ENCODE data around the gene EXOC7.

EXOC7 gene

DNA sequence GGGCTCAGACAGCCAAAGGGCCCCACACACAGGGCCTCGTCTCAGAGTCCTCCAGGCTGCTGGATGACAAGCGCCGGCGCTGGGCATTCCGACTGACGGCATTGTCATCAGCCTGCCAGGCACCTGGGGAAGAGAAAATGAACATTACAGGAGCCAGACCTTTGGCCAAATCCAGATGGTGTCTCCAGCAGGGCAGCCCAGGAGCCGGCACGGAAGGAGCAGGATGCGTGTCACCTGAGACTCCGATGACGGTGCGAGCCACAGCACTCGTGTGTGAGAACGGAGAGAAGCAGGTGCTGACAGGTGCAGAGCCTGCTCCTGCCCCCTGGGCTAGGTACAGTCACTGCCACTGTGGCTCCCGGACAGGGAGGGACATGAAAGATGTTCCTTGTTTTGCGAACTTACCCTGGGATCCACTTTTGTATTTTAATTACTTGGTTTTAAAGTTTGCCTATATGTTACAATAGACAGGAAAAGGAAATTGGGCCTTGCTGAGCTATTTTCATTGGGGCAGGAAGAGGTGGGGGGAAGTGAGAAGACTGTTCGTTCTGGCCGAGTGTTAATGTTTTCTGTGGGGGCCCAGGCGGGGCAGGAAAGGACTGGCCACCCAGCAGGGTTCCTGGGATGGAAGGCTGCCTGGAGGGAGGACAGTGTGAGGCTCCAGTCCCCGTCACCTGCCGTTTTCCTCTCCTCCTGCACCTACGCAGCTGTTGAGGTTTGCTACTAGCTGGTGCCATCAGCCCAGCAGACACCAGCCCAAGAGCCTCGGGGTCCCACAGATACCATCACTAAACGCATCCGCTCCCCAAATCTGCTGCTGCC, 41.9 kb upstream of the EXOC7 start:
- no peaks in the 10 kb centered on the region for H3K36me3 ChIP-seq (ENCODE audit: control insufficient read depth, insufficient read depth, low read length, severe bottlenecking)
- no peaks in the 10 kb centered on the region for H3K9me3 ChIP-seq (ENCODE audit: control insufficient read depth, low read length)
- no peak overlapping the region for H3K4me3 ChIP-seq (ENCODE audit: low read length)
- peaks cover 23% of the 10 kb centered on the region for H3K27me3 ChIP-seq (replicated peaks; ENCODE audit: control insufficient read depth, insufficient read depth, low read length)
- no peak overlapping the region for H3K9ac ChIP-seq (ENCODE audit: low read length)
- H3K4me1 ChIP-seq (ENCODE audit: control insufficient read depth, insufficient read depth, low read length) = peaks cover 8% of the 10 kb centered on the region
- DNase-seq (ENCODE audit: low read depth) = no peak

DNA sequence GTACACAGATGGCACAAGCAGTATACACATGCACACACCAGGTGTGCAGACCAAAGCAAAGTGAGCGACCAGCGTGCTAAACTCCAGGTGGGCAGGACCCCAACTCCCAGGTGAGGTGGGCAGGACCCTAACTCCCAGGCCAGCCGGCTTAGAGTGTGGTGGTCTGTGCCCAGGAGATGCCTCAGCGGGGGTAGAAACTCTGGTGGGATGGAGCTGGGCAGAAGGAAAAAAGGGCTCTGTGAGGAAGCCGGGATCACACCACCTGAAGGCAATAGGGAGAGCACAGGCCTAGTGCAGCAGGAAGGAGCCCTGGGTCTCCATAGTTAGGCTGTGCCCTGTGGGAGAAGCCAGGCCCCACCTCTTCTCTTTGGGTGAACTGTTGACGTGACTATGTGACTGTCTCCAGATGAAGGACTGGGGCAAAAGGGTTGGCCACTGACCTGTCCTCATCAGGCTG, 39.0 kb upstream of the EXOC7 start:
- peaks cover 50% of the 10 kb centered on the region for H3K27me3 ChIP-seq (replicated peaks; ENCODE audit: control insufficient read depth, insufficient read depth, low read length)
- H3K4me1 ChIP-seq (ENCODE audit: control insufficient read depth, insufficient read depth, low read length) = peaks cover 11% of the 10 kb centered on the region
- no peak overlapping the region for H3K9ac ChIP-seq (ENCODE audit: low read length)
- no peak overlapping the region for H3K4me3 ChIP-seq (ENCODE audit: low read length)
- H3K36me3 ChIP-seq (ENCODE audit: control insufficient read depth, insufficient read depth, low read length, severe bottlenecking) = no peaks in the 10 kb centered on the region
- DNase-seq (ENCODE audit: low read depth) = no peak
- H3K9me3 ChIP-seq (ENCODE audit: control insufficient read depth, low read length) = no peaks in the 10 kb centered on the region

DNA sequence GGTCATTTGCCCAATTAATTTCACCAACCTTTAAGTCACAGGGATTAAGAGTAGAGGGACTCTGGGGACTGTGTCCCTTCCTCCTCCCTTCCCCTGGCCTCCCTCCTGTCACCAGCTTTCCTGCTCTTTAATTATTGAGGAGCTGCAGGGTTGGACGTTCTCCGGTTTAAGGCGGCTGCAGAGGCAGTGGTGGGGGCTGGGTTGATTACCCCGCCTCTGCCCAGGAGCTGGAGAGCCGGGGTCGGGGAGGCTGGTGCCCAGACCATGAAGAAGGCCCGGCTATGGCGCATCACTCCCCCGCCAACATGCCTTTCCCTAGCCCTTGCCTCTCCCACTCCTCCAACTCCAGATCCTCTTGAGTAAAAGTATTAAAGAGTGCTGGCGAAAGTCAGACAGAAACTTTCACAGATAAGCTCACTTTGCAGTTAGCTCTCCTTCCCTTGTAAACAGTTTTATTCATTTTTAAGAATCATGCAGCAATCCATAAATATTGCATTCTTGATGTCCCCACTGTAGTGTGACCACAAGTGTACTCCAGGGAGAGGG, 38.5 kb upstream of the EXOC7 start:
- H3K4me1 ChIP-seq (ENCODE audit: control insufficient read depth, insufficient read depth, low read length) = peaks cover 11% of the 10 kb centered on the region
- peaks cover 53% of the 10 kb centered on the region for H3K27me3 ChIP-seq (replicated peaks; ENCODE audit: control insufficient read depth, insufficient read depth, low read length)
- DNase-seq (ENCODE audit: low read depth) = no peak
- H3K4me3 ChIP-seq (ENCODE audit: low read length) = no peak overlapping the region
- no peaks in the 10 kb centered on the region for H3K36me3 ChIP-seq (ENCODE audit: control insufficient read depth, insufficient read depth, low read length, severe bottlenecking)
- H3K9me3 ChIP-seq (ENCODE audit: control insufficient read depth, low read length) = no peaks in the 10 kb centered on the region
- H3K9ac ChIP-seq (ENCODE audit: low read length) = no peak overlapping the region

DNA sequence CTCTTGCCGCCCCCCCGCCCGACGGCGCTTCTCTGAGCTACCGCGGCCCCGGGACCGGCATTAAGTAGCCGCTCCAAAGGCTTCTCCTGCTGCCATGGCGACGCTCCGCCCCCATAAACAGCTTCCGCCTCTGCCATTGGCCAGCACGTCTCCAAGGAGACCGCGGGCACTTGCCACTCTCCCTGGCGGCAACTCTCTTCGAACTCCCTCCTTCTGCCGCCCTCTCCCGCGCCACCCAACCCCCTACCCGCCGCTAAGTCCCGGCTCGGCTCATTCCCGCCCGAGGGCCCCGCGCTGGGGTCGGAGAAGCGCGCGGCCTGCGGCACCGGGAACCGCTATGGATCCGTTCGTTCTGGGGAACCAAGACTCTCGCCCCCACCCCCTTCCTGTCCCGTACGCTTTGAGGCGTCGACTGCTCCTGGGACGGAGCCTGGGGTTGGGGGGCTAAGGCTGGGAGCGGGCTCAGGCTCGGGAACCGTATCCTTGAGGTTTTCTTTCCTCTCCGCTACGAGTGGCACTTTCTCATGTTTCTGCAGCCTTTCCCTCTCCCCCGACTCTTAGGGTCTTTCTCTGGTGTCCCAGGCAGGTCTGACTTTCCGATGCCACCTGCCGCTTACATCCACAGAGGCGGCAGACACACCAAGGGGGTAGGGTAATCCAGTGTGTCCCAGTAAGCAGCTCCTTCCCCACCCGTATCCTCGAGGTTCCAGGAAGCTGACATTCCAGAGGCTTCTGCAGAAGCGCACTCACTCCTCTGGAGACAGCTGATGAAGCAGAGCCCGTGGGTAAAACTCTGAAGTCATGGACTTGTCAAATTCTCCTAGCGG, 37.8 kb upstream of the EXOC7 start, which contains the start of gene FOXJ1:
FOXJ1 (minus strand) TSS at position 34 of the 827 bp plus-strand sequence. CDS start 850 bp downstream, outside the sequence.
- H3K27me3 ChIP-seq (replicated peaks; ENCODE audit: control insufficient read depth, insufficient read depth, low read length) = peaks cover 56% of the 10 kb centered on the region
- H3K9ac ChIP-seq (ENCODE audit: low read length) = peak within 1 kb of the TSS; percentile 34
- H3K36me3 ChIP-seq (ENCODE audit: control insufficient read depth, insufficient read depth, low read length, severe bottlenecking) = no peaks in the 10 kb centered on the region
- H3K9me3 ChIP-seq (ENCODE audit: control insufficient read depth, low read length) = no peaks in the 10 kb centered on the region
- H3K4me1 ChIP-seq (ENCODE audit: control insufficient read depth, insufficient read depth, low read length) = peaks cover 11% of the 10 kb centered on the region
- H3K4me3 ChIP-seq (ENCODE audit: low read length) = peak within 1 kb of the TSS; percentile 76
- peak; percentile 93 for DNase-seq (ENCODE audit: low read depth)

DNA sequence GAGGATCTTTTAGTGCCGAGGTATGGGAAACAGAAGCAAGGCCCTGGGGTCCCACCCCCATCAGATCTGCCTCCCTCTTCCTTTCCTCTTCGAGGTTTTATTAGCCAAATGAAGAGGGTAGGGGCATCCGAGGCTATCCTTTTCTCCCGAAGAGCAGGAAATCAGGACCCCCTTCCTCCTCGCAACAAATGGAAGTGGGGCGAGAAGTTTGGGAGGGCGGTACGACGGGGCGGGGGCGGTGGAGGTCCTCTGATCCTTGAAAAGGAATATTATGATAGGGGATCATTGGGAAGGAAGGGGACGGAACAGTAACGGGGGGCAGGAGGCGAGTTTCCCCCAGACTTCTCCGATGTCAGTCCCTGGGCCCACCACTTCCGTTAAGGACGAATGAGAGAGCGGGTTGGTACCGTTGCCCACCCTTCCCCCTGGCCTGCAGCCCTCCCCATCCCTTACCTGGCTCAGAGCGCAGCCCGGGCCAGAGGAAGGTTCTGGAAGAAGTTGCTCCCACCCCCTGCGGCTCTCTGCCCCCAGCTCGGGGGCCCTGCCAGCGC, 37.1 kb upstream of the EXOC7 start:
- peak overlapping the region; percentile 76 for H3K4me3 ChIP-seq (ENCODE audit: low read length)

DNA sequence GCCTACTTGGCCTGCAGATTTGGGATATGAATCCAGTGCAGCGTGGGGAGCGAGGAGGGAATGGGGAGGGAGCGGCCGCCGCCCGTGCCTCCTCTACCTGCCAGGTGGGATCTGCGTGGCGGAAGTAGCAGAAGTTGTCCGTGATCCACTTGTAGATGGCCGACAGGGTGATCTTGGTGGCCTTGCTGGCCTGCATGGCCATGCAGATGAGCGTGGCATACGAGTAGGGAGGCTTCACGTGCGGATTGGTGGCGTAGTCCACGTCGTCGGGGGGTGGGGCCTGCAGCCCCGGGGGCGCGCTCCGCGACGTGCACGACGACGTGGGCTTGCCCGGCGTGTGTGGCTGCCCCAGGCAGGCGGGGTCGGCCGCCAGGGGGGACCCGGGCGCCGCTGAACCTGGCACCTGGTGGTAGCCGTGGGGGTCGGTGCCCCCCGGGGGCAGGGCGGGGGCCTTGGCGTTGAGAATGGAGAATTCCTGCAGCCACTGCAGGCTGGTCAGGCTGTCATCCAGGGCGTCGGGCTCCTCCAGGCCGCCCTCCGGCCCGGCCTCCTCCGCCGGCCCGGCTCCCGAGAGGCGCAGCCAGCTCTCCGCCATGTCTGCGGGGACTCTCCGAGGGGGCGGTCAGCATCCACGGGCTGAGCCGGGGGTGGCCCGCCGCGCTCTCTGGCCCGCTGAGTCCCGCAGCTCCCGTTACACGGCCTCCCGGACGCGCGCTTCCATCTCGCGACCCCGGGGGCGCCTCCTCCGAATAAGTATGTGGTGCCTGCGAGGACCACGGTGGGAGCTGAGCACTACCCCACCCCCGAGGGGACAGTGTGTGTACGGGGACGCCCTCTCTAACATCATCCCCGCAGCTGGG, 36.4 kb upstream of the EXOC7 start:
- no peak for DNase-seq (ENCODE audit: low read depth)
- Histone ChIP-seq H3K9me3 (ENCODE audit: control insufficient read depth, low read length) (no peaks in the 10 kb centered on the region), H3K4me3 (ENCODE audit: low read length) (no peak overlapping the region), H3K36me3 (ENCODE audit: control insufficient read depth, insufficient read depth, low read length, severe bottlenecking) (no peaks in the 10 kb centered on the region), H3K27me3 (replicated peaks; ENCODE audit: control insufficient read depth, insufficient read depth, low read length) (peaks cover 62% of the 10 kb centered on the region), H3K9ac (ENCODE audit: low read length) (no peak overlapping the region), H3K4me1 (ENCODE audit: control insufficient read depth, insufficient read depth, low read length) (peaks cover 11% of the 10 kb centered on the region)

More for the DNA sequence above, 37.1 kb upstream of the EXOC7 start:
- H3K9ac ChIP-seq (ENCODE audit: low read length) = no peak overlapping the region
- no peaks in the 10 kb centered on the region for H3K36me3 ChIP-seq (ENCODE audit: control insufficient read depth, insufficient read depth, low read length, severe bottlenecking)
- H3K4me1 ChIP-seq (ENCODE audit: control insufficient read depth, insufficient read depth, low read length) = peaks cover 11% of the 10 kb centered on the region
- H3K27me3 ChIP-seq (replicated peaks; ENCODE audit: control insufficient read depth, insufficient read depth, low read length) = peaks cover 56% of the 10 kb centered on the region
- DNase-seq (ENCODE audit: low read depth) = no peak
- no peaks in the 10 kb centered on the region for H3K9me3 ChIP-seq (ENCODE audit: control insufficient read depth, low read length)

DNA sequence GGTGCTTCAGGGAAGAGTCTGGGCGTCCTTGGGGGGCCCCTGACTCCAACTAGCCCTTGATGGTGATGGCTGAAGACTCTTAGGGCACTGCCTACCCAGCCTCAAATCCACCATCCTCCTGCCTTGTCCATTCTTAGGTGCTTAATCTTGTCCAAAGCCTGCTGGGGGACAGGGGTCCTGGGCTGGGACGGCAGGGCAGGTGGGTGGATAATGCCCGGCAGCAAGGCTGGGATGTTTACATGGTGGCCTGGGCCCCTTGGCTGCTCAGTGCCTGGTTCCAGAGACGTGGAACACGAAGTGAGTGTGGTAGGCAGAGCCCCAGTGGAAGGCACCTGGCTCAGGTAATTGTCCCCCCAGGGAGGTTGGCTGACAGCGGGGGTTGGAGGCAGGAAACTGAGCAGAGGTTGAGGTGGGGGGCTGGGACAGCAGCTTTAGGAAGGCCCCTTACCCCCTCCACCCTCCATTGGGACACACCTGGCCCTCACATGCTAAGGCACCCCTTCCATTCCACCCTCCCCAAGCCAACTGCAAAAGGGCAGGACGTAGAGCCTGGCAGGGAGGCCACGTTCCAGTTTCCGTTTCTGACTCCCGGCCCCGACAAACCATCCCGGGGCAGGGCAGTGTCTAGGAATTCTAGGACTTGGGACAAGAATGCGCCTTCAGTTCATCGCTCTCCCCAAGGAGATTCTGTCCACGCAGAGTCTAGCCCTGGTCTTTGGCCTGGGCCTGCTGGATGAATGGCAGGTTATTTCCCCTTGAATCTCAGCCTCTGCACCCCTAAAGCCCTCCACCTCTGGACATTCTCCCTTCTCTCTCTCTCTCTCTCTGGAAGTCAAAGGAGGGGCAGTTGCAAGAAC, 35.5 kb upstream of the EXOC7 start:
- Histone ChIP-seq H3K9ac (ENCODE audit: low read length) (no peak overlapping the region), H3K4me3 (ENCODE audit: low read length) (no peak overlapping the region), H3K27me3 (replicated peaks; ENCODE audit: control insufficient read depth, insufficient read depth, low read length) (peaks cover 67% of the 10 kb centered on the region), H3K4me1 (ENCODE audit: control insufficient read depth, insufficient read depth, low read length) (peaks cover 11% of the 10 kb centered on the region), H3K36me3 (ENCODE audit: control insufficient read depth, insufficient read depth, low read length, severe bottlenecking) (no peaks in the 10 kb centered on the region), H3K9me3 (ENCODE audit: control insufficient read depth, low read length) (no peaks in the 10 kb centered on the region)
- DNase-seq (ENCODE audit: low read depth) = no peak

- Histone ChIP-seq H3K36me3 (ENCODE audit: control insufficient read depth, insufficient read depth, low read length, severe bottlenecking) (no peaks in the 10 kb centered on the region), H3K27me3 (replicated peaks; ENCODE audit: control insufficient read depth, insufficient read depth, low read length) (peaks cover 75% of the 10 kb centered on the region), H3K9ac (ENCODE audit: low read length) (no peak overlapping the region), H3K4me1 (ENCODE audit: control insufficient read depth, insufficient read depth, low read length) (peaks cover 11% of the 10 kb centered on the region), H3K4me3 (ENCODE audit: low read length) (no peak overlapping the region), H3K9me3 (ENCODE audit: control insufficient read depth, low read length) (no peaks in the 10 kb centered on the region)
- DNase-seq (ENCODE audit: low read depth) = no peak
These were observed 34.8 kb upstream of the EXOC7 start for GRCh38 chr17:76138234-76138895.

- Histone ChIP-seq H3K27me3 (replicated peaks; ENCODE audit: control insufficient read depth, insufficient read depth, low read length) (peaks cover 71% of the 10 kb centered on the region), H3K36me3 (ENCODE audit: control insufficient read depth, insufficient read depth, low read length, severe bottlenecking) (no peaks in the 10 kb centered on the region), H3K4me3 (ENCODE audit: low read length) (no peak overlapping the region), H3K9me3 (ENCODE audit: control insufficient read depth, low read length) (no peaks in the 10 kb centered on the region), H3K4me1 (ENCODE audit: control insufficient read depth, insufficient read depth, low read length) (peaks cover 14% of the 10 kb centered on the region), H3K9ac (ENCODE audit: low read length) (no peak overlapping the region)
- DNase-seq (ENCODE audit: low read depth) = no peak
These were observed 34.0 kb upstream of the EXOC7 start for GRCh38 chr17:76137351-76138233.

Measured in adipocyte (in vitro differentiated cells).